ENCODE results near the gene SBF2. TPM values are rescaled to one million over a fixed set of nuclear protein-coding genes. Genes with fewer than 3 reads are reported as not detected.

SBF2 gene
- total and polyA plus RNA-seq, 2 donors (not counting 3 experiments of a cell fraction or from before 2014, with no cell fraction given): 15.4 to 42.4 TPM

DNA sequence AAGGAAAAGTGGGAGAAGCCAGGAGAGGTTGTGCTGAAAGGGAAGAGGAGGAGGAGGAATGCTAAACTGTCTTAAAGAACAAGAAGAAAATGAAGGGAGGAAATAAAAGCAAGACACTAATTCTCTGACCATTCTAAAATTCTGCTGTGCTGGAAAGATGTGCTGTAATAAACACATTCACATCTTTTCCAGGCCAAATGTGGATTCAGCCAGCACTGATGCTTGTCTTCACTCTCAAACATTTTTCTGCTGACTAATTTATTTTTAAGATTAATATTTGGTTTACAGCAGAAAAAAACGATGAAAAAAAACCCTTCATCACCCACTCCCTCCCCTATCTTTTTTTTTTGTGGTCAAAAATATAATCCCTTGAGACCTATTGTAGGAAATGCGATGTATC, 406.5 kb downstream of the SBF2 start:
- intact Hi-C loops (cut with micrococcal nuclease): no loop called here
- H3K4me1 ChIP-seq (ENCODE audit: control insufficient read depth, extremely low read depth, insufficient read depth, low read length): no peaks in the 10 kb centered on the region
- no peak overlapping the region for H2AFZ ChIP-seq (ENCODE audit: low read depth, low read length)
- BruUV-seq (replicated peaks): no TSS peak
- H3K79me2 ChIP-seq (ENCODE audit: control insufficient read depth, insufficient read depth, low read length): no peaks in the 10 kb centered on the region
- H3K9me1 ChIP-seq (replicated peaks; ENCODE audit: control insufficient read depth, extremely low read depth, insufficient read depth, low read length): no peaks in the 10 kb centered on the region
- no peaks in the 10 kb centered on the region for H3K9me3 ChIP-seq (replicated peaks; ENCODE audit: control insufficient read depth, insufficient read depth, low read length)
- ChIA-PET CTCF (interaction anchor here (1.5 kb wide), 1 partner anchor 13 kb away, joined by 4 read pairs; no protein-coding TSS in a partner anchor), POLR2A (no interaction called here)
- no peaks in the 10 kb centered on the region for H4K20me1 ChIP-seq (replicated peaks; ENCODE audit: control insufficient read depth, extremely low read depth, insufficient read depth, low read length)
- TF ChIP-seq FOS (IDR thresholded peaks at IDR 0.05; ENCODE audit: borderline replicate concordance, insufficient read depth, low read length): no peak
- TF ChIP-seq, protein P1, sequence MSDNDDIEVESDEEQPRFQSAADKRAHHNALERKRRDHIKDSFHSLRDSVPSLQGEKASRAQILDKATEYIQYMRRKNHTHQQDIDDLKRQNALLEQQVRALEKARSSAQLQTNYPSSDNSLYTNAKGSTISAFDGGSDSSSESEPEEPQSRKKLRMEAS (IDR thresholded peaks at IDR 0.05; ENCODE audit: insufficient read depth, insufficient read length): no peak
- TF ChIP-seq POLR2AphosphoS5 (IDR thresholded peaks at IDR 0.05; ENCODE audit: insufficient read depth, low read depth, low read length): no peak
- TF ChIP-seq GATA2 (IDR thresholded peaks at IDR 0.05; ENCODE audit: insufficient read depth, insufficient read length, low read depth, low read length): no peak
- TF ChIP-seq JUN (IDR thresholded peaks at IDR 0.05; ENCODE audit: borderline replicate concordance, insufficient read depth, insufficient read length, low read depth): no peak
- no peak for TF ChIP-seq POLR2A (IDR thresholded peaks at IDR 0.05; ENCODE audit: low read depth, low read length)
- TF ChIP-seq, protein P2, sequence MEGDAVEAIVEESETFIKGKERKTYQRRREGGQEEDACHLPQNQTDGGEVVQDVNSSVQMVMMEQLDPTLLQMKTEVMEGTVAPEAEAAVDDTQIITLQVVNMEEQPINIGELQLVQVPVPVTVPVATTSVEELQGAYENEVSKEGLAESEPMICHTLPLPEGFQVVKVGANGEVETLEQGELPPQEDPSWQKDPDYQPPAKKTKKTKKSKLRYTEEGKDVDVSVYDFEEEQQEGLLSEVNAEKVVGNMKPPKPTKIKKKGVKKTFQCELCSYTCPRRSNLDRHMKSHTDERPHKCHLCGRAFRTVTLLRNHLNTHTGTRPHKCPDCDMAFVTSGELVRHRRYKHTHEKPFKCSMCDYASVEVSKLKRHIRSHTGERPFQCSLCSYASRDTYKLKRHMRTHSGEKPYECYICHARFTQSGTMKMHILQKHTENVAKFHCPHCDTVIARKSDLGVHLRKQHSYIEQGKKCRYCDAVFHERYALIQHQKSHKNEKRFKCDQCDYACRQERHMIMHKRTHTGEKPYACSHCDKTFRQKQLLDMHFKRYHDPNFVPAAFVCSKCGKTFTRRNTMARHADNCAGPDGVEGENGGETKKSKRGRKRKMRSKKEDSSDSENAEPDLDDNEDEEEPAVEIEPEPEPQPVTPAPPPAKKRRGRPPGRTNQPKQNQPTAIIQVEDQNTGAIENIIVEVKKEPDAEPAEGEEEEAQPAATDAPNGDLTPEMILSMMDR (IDR thresholded peaks at IDR 0.05; ENCODE audit: extremely low read depth in 1 of 2, insufficient read depth in 1 of 2, low read depth in 1 of 2, low read length in 2 of 2): no peak
- H3K27me3 ChIP-seq (ENCODE audit: control insufficient read depth in 2 of 2, insufficient read depth in 2 of 2, low read length in 2 of 2): no peaks in the 10 kb centered on the region
- no peak overlapping the region for H3K9ac ChIP-seq (replicated peaks; ENCODE audit: extremely low read depth, insufficient read depth, low read length)
- FAIRE-seq (no peak), DNase-seq (ENCODE audit: low read depth, low spot score) (no peak)
- dilution Hi-C loops (cut with MboI; ENCODE audit: extremely low pct_ligation_motif_present, low sequenced_read_pairs): no loop called here
- H3K4me3 ChIP-seq (replicated peaks in 1 of 3; ENCODE audit: insufficient read depth in 1 of 3, low read depth in 1 of 3, low read length in 3 of 3): no peak overlapping the region
- no peaks in the 10 kb centered on the region for H3K36me3 ChIP-seq (ENCODE audit: control insufficient read depth in 2 of 2, extremely low read depth in 1 of 2, insufficient read depth in 2 of 2, low read length in 2 of 2)
- no peak overlapping the region for H3K4me2 ChIP-seq (ENCODE audit: insufficient read depth, low read length)
- H3K27ac ChIP-seq (ENCODE audit: insufficient read depth, low read depth, low read length): no peak overlapping the region
